NCI-H1105 (cell line): ENCODE data around the gene CHKA.
A peak's percentile ranks its signal among the peaks of the same experiment; 100 is the strongest.

Experiments
- DNase-seq: peaks from one replicate; lab custom pipeline; 2025; lab: John Stamatoyannopoulos, UW

The CHKA gene

DNA sequence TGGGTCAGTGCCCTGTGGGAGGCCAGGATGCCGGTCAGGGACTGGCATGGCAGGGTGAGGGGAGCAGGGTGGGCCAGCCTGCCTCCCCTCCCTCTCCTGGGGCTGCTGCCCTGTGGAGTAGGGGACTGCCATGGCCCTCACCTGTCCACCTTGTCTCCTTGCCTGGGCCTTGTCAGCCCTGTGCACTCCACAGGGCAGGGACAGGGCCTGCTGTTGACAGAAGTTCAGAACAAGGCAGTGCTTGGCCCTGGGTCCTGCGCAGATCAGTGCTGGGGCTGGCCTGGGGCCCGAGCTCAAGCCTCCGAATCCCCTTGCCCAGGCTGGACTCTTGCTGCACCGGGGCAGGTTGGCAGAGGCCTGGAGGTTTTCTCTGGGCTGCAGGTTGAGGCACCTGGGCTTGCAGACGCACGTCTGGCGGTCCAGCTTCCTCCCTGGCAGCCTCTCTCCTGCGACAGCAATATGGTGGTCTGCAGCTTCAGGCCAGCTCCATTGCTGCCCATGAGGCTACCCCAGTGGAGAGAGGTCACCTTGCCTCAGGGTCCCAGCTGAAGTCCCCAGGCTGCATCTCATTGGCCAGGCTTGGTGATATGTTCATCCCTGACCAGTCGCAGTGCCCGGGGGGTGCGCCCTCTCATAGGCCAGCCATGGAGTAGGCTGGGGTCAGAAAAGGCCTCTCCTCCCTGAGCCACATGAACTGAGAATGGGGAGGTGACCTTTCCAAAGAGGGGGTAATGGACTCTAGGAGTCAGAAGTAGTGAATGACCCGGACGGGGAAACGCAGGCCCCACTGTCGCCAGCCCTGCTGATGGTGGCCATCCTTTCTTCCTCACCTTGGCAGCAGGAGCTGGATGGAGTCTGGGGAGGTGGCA is 21.5 kb upstream of the CHKA start:
- DNase-seq, result no peak

DNA sequence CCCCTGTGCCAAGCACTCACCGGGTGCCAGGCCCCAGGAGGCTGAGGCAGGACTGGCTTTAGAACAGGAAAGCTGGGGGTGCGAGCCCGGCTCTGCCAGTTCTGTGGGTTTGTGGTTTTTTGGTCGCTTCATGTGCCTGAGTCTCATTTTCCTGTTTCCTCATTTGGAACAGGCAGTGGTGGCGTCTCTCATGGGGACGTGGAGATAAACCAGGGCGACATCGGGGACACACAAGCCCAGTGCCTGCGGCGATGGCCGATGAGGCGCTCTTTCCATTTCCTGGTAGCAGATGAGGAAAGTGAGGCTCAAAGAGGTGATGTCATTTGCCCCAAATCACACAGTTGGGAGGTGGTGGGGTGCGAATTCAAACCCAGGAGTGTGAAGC is 20.8 kb upstream of the CHKA start:
- no peak for DNase-seq

DNA sequence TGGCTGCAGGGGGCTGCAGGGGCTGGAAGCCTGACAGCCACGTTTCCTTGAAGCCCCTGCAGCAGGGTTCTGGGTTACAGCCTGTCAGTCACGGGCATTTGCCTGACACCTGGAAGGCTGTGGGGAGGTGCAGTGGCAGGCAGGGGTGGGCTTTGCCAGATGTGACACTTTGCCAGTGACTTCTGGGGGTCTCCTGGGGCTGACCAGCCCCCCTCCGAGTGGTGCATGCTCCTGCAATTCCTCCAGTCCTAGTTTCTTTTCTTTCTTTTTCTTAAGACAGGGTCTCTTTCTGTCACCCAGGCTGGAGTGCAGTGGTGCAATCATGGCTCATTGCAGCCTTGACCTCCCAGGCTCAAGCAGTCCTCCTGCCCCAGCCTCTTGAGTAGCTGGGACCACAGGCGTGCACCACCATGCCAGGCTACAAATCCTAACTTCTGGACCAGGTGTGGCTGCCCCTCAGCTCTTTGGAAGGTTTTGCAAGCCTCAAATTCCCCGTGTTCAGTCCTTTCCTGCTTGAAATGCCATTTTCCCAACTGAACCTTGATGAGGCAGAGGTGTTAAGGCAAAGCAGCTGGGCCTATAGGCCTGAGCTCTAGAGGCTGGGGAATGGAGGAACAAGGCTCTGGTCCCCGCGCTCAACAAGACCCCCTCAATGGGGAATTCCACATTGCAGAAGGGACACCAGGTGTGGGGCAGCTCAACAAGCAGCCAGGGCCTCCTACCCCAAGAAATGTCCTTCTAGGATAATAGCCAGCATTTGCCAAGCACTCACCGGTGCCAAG is 20.2 kb upstream of the CHKA start:
- DNase-seq, result no peak

DNA sequence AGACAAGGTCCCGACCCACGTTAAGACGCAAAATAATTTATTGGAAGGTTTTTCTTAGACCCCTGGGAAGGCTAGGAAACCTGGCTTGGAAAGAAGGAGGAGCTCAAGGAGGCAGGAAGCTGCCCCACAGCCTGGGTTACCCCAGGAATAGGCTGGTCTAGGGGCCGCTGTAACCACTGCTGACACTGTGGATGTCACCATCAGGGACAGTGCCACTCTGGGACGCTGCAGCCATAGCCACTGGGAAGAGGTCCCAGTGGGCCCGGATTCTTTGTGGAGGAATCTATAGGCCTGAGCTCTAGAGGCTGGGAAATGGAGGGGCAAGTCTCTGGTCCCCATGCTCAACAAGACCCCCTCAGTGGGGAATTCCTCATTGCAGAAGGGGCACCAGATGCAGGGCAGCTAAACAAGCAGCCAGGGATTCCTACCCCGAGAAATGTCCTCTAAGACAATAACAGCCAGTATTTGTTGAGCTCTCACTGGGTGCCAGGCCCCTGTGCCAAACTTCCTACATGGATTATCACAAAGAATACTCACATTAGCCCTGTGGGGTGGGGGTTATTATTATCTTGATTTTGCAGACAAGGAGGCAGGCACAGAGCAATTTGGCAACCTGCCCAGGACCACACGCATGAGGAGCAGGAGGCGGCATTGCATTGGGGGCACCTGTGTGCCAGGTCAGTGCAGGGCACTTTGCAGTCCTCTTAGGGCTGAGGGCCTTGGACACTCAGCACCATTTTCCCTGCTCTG is 19.5 kb upstream of the CHKA start:
- peak; percentile 81 for DNase-seq

DNA sequence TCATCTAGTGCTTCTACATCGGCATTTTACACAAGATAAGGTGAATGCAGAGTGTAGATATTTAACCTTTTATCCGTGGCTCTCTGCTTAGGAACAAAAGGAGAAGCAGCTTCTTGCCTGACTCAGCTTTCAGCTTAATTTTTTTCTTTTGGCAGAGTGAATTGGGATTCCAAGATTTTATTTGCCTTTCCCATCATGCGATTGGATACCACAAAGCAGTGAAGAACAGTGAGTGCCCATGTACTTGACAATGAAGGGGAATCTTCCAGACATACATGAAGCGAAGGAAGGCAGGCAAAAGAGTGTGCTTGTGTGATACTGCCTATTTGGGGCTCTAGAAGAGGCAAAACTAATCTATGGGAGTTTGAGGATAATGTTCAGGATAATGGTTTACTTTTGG is 17.0 kb upstream of the CHKA start:
- DNase-seq, result no peak

DNA sequence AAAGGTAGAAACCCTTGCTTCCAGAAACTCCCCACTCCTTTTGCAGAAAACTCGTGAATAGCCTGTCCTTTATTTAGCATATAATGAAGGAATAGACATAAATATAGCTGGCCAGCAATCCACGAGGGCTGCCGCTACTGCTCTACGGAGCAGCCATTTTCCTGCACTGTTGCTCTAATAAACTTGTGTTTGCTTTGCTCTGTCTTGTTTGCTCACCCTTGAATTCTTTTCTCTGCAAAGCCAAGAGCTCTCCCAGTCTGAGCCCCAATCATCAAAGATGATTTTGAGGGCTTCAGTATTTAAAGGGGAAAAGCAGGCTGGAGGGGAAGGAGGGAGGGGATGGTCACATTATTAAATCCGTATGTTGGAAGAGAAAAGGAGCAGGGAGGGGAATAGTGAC is 16.6 kb upstream of the CHKA start:
- no peak for DNase-seq

DNA sequence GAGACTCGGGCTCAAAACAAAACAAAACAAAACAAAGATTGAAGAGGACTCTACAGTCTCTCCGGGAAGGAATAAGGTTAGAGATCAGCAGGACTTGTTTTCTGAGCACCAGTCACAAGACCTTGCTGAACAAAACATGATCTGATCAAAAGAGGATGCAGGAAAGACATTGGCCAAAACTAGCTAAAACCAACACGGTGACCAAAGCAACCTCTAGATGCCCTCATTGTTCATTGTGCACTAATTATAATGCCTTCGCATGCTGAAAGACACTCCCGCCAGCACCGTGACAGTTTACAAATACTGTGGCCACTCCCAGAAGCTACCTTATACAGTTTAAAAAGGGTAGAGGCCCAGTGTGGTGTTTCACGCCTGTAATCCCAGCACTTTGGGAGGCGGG is 15.7 kb upstream of the CHKA start:
- DNase-seq, result no peak

DNA sequence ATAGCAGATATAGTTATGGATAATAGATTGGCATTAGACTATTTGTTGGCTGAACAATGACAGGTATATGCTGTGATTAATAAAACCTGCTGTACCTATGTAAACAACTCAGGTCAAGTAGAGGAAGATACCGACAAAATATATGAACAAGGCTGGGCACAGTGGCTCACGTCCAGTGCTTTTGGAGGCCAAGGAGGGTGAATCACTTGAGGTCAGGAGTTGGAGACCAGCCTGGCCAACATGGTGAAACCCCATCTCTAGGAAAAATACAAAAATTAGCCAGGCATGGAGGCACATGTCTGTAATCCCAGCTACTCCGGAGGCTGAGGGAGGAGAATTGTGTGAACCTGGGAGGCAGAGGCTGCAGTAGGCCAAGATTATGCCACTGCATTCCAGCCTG is 14.0 kb upstream of the CHKA start:
- DNase-seq, result no peak

DNA sequence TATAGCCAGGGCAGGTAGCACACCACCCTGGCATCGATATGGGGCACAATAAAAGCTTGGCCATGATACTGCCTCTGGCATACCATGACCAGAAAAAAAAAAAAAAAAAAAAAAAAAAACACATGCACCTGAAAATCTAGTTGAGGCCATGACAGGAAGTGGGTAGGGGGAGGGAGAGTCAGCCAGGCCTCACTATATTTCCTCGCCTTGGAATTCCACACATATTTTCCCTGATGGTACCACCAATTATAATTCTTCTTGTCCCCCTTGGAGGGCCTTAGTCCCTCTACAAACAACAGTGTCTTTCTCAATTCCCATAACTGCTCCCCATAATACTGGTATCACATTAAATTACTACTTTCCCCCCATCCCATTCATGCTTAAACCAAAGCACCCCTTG is 12.6 kb upstream of the CHKA start:
- no peak for DNase-seq

DNA sequence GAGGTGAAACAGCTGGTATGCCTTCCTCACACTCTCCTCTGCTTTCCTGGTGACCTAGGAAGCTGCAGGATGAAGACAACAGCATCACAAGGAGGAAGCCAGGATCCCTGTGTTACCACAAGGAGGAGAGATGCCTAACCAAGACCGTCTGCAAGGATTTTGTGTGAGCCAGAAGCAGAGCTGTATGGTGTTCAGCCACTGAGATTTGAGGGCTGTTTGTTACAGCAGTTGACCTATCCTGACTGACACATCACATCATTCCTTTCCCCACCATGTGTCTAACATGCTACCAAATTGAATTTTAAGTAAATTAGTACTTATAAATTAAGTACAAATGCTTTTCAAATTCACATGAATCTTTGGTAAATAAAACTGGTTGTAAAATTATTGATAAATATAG is 8.9 kb upstream of the CHKA start:
- DNase-seq, result no peak

DNA sequence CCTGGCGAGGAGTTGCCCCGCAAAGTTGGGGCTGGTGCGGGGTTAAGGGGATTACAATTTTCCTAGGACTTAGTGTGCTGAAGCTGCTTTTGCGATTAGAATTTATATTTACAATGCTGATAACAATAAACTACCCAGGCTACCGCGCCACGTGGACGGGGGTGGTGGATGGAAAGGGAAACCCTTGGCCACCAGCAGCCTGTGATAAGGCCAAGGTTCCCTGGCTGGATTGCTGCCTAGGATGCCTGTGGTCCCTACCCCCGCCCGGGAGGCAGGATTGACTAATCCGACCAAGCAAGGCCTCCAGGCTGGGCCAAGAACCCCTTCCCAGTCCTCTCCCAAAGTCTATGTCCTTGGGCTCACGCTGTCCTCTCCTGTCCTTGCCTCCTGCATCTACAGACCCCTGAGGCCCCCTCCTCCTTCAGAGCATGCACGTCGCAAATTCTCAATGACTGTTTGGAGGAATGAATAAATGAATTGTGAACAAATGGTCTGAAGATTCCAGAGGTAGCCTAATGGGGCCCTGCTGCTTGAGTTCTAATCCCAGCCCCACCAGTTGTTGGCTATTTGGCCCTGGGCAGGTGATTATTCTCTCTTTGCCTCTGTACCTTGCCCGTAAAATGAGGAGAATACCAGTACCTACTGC is 7.6 kb upstream of the CHKA start:
- DNase-seq, result no peak

DNA sequence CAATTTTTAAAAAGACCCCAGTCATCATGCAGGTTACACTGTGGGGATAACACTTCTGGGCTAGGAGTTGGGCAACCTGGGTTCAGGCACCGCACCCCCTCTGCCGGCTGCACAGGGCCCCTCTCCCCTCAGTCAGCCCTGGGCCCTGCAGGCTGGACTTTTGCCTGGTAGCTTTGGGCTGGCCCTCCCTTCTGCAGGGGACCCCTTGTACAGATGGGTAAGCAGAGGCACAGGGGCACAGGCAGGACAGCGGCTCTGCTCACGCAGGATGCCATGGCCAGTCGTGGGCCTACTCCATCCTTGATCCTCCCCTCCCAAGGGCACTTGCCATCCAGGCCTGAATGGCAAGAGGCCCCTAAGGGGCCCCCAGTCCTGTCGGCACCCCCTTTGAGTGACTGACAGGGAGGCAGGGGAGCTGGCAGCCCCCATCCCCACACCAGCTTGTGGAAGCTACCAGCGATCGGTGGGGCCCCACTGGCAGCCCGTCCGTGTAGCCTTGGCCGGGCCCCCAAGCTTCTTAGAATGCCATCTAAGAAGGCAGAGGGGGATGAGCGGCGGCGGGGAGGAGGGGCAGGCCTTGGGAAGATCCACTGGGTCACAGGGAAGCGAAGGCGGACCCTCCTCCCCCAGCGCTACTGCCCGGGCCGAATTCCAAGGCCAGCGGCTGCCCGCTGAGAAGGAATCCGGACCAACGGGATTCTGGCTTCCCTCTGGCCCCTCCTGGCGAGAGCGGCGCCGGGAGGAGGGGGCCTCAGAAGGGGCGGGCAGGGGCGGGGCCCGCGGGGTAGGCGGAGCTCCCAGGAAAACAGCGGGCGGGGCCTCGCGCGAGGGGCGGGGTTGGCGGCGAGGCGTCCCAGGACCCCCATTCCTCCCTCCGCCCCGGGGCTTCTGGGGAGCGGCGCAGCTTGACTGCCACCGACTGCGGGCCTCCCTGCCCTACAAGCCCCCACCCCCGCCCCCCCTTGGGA is 6.8 kb upstream of the CHKA start:
- no peak for DNase-seq

DNA sequence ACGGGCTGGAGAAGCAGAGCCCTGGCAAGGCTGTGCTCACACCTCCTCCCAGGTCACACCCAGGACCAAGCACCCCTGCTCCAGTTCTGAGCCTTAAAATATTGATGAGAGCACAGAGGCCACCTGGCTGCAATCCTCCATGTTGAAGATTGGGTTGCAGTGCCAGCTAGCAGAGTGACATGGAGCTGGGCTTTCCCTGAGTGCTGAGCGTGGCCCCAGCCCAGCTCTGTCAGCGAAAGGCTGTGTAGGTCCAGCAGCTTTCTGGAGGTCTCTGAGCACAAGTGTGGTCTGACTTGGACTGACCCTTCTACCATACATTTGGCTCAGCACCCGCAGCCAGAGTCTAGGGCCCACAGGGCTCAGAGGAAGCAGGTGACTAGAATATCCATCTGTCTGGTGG is 4.0 kb upstream of the CHKA start:
- no peak for DNase-seq

DNA sequence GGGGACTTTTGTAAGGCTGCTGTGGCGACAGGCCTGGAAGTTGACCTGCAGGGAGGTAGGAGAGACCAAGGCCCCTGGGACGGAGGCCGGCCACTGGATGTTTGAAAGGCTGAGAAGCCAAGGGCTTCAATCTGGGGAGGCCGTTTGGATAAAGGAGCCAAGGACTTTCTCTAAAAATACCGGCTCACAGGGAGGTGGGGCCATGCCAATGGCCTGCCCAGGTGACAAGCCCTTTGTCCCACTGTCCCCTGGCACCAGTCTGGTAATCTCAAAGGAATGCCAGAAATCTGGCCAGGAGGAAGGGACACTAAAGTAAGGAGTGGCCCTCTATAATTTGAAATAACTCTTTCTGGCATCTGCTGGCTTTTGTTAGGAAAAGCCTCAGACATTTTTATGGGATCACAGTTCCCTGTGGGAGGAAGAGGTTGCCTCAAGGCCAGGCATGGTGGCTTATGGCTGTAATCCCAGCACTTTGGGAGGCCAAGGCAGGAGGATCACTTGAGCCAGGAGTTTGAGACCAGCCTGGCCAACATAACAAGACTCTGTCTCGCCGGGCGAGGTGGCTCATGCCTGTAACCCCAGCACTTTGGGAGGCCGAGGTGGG is 1.9 kb upstream of the CHKA start:
- DNase-seq, result no peak

DNA sequence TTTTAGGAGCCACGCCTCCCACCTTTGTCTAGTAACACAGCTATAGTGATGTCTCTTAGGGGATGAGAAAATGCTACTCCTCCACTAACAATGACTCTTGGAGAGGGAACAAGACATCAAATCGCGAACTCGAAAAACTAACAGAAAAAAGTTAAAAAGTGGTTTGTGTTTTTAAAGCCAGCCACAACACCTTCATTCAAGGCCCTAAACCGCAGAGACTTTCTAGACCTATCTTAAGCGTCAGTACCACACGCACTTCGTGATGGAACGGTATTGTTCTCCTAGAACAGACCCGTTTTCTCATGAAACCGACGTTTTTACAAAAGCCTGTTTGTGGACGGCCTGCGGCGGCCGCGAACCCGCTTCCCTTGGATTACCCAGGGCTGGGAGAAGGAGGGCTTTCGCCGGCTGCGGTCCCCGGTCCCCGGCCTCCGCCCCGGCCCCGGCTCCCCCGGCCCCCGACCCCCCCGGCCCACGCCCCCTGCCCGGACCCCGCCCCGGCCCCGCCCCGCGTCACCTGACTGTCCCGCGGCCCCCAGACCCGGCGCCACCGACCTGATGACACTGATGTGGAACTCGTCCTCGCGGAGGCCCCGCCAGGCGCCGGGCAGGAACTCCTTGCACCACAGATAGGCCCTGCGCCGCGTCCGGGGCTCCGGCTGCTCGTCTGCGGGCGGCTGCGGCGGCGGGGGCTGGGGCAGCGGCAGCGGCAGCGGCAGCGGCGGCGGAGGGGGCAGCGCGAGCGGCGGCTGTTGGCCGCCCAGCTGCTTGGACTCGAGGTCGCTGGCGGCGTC is 718 bp downstream of the CHKA start:
- DNase-seq, result peak; percentile 46

DNA sequence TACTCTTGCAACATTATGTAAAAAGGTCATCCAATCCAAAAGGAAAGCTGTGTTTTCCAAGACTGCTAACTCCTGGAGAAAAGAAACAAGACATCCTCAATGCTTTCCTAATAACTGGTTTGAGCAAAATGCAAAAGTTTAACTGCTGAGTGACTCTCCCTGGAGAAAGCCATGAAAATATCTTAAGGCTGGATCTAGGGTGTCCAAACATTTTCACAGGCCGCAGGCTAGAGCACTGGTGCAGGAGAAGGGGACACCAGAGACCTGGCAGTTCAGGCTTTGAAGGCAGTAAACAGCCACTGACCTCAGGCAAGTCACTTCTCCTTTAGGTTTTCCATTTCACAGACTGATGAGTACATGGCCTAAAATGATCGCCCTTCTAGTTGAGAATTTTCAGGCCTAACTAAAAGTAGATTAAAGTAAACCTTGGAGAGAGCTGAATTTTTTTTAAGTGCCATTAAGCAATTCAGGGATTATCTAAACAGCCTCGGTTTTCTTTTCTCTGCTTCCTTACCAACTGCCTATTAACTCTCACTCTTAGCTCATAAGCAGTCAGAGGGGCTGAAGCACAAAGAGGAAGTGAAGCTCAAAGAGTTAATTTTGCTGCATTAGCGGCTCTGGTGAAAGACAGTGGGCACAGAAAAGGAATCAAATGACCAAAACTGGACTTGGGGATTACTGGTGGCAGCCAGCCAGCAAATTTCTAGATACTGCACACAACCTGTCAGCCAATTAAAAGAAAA is 2.3 kb downstream of the CHKA start:
- DNase-seq, result no peak

DNA sequence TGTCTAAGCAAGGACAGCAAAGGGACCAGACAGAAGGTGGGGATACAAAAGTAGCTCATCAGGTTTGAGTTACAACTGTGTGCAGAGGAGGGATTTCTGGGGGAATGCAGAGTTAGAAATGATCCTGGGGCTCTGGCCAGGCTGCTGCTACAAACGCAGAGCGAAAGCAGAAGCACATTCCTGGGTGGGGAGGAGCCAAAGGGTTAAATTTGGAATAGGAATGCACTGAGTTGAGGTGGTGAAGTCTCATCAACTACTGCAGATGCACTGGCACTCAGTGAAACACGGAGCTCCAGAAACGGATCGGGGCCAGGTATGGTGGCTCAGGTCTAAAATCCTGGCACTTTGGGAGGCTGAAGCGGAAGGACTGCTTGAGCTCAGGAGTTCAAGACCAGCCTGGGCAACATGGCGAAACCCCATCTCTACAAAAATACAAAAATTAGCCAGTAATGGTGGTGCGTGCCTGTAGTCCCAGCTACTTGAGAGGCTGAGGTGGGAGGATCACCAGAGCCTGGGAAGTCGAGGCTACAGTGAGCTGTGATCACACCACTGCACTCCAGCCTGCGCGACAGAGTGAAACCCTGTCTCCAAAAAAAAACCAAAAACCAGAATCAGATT is 3.2 kb downstream of the CHKA start:
- no peak for DNase-seq

DNA sequence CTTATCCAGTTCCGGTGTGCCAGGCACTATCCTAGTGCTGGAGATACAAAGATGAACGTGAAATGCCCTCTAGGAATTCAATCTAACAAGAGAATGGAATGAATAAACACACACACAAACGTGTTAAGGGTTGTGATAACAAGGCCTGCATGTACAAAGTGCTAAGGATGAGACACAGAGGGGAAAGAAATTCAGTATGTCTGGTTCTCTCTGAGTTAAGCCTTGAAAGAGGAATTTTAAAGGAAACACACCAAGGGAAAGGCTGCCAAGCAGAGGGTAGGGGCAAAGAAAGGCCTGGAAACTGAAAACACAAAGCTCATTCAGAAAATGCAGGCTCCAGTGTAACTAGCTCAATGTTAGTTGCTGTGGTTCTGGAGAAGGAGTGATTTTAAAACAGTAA is 4.2 kb downstream of the CHKA start:
- no peak for DNase-seq

DNA sequence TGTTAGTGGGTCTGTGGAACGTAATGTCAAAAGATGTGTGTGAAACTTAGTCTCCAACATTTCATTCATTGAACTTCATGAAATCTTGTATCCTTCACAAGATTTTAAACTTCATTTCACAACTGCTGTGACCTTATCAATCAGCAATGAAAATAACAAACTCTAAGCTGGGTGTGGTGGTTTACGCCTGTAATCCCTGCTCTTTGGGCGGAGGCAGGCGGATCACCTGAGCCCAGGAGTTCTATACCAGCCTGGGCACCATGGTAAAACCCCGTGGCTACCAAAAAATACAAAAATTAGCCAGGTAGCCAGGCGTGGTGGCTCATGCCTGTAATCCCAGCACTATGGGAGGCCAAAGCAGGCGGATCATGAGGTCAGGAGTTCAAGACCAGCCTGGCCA is 5.1 kb downstream of the CHKA start:
- no peak for DNase-seq
